ENCODE measurements around the gene PADI2.

The PADI2 gene

DNA sequence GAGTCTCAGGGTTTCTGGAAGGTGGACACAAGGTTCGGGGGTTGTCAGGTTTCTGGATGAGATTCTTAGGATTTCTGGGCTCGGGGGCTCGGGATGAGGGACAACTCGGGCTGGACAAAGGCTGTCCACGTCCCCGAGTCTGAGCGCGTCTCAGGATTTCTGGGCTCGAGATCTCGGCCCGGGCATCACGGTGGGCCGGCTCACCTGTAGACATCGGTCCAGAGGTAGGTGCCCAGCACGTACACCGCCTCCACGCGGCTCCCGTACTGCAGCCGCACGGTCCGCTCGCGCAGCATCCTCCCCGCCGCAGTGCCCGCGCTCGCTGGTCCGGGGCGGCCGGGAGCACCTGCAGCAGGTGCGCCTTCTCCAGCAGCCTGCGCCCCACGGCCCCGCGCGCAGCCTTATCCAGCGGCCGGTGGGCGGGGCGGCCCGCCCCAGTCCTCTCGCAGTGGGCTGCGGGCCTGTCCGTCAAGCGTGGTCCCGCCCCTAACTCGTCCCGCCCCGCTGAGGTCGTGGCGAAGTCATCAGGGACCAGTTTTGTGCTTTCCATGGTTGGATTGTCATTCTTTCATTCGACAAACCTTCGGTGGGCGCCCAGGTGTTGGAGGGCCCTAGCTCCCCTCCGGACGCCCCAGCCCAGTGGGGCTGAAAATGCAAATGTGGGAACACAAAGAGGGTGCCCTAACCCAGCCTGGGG, at the start of gene PADI2:
Gene PADI2, minus strand, starts transcription at position 376 of the 697 bp plus-strand sequence. Its CDS starts 80 bp downstream, at position 296.
- in situ Hi-C loops (cut with MboI; ENCODE audit: low sequenced_read_pairs), result loop anchor here (5.0 kb wide), 1 partner anchor 52 kb away; no protein-coding TSS in a partner anchor

DNA sequence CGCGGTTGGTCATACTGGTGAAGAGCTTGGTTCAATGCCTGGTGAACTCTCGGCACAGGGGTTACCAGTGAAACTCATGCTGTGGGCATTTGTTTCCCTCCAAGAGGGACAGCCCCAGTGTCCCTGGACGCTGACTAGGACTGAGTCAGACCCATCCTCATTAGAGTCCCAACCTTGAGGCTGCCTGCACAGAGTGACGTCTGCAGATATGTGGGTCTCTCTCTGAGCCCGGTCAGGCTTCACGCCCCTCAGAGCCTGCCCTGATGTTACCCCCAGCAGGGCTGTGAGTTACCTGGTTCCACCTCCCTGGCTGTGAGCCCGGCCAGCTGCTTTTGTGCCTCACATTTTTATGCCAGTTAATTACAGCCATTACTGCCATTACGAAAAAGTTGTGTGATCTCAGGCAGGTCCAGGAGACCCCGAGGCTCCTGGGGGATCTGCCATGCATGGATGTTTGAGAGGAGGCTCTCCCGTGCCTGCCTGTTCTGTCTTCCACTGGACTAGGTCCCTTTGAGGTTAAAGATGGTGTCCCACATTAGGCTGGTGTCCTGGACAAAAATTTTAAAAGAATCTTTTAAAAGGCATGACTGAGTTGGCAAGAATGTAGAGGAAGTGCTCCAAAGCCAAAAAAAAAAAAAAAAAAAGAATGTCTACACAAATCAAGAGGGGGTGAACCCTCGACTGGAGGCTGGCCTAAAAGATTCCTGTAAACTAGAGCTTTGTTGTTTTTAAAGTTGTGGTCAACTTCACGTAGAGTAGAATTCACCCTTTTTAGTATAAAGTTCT, 49.0 kb upstream of the PADI2 start:
- in situ Hi-C loops (cut with MboI; ENCODE audit: low sequenced_read_pairs), result no loop called here

DNA sequence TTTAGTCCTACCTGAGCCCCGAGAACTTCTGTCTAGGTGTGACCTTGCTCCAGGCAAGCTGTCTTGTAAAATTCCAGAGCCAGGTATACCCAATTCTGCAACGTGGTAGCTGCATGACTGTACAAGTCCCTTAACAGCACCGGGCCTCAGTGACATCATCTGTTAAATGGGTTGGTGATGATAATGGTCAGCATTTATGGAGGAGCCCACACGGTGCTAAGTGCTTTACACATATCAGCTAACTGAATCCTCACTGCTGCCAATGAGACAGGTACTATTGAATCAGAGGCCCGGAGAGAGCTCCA, 48.5 kb upstream of the PADI2 start:
- in situ Hi-C loops (cut with MboI; ENCODE audit: low sequenced_read_pairs), result no loop called here

DNA sequence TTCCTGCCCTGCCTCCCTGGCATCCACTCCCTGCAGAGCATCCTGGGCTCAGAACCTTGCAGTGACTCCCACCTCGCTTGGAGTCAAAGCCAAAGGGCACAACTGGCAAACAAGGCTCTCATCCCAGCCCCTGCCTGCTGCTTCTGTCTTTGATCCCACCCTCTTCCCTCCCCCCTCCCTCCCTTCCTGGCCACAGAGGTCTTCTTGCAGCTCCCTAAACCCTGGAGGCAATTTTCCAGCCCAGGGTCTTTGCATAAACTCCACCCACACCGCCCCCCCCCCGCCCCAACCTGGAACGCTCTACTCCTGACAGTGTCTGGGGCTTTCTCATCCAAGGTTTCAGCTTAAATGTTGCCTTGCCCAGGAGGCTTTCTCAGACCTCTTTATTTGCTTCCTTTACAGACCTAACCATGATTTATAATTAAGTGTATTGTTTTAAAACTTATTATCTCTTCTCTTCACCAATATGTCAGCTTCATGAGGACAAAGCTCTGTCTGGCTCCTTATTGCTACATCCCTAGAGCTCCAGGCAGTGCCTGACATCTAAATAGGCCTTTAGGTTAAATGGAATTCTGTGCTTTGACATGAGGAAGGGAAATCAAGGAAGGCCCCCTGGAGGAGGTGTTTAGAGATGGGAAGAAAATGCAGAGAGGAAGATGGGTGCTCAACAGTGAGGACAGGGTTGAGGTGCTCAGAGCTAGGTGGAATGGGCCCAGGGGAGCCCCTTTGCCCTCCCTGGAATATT, 48.0 kb upstream of the PADI2 start:
- in situ Hi-C loops (cut with MboI; ENCODE audit: low sequenced_read_pairs), result no loop called here

DNA sequence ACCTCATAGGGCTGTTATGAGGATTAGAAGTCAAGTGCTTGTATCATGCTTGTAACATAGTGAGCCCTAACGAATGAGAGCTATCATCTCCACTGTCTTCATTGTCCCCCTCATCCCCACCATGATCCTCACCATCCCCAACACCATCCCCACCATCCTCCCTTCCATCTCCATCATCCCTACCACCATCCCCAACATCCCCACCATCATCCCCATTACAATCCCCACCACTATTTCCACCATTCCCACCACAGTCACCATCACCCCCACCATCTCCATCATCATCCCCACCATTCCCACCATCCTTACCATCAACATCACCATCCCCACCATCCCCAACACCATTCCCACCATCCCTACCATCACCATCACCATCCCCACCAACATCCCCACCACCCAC, 46.6 kb upstream of the PADI2 start:
- in situ Hi-C loops (cut with MboI; ENCODE audit: low sequenced_read_pairs), result no loop called here

DNA sequence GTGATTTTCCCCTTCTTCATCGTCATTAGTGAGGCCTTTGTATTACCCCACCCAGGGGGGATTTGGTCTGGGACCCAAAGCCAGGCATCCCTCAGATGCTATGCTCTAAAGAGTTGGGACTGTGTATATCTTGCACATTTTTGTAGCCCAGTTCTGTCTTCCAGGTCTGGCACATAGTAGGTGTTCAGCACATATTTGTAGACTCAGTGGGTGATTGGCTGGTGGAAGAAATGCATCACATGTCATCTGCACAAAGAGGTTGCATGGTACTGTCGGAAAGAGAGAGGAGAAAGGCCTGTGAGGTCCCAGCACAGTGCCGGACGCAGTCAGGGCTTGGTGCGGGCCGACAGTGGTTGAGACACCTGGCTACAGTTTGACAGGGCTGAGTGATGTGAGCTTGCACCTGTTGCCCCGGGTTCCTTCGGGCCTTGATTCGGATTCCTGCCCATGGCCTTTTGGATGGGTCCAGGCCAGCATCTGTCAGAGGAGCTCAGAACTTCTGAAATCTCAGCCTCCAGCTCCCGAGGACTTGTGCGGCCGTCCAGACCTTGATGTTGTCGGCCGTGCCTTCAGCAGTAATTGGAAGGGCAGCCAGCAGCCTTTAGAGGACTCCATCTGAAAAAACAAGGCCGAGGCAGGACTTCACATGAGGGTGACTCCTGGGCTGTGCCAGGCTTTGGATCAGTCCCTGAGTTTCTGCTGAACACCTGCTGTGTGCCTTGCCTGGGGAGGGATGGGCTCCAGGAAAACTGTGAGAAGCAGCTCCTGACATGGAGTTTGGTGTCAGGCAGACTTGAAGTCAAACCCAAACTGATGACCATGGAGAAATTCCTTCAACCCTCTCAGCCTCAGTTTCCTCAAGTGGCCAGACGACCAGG, 44.8 kb upstream of the PADI2 start:
- in situ Hi-C loops (cut with MboI; ENCODE audit: low sequenced_read_pairs), result no loop called here

DNA sequence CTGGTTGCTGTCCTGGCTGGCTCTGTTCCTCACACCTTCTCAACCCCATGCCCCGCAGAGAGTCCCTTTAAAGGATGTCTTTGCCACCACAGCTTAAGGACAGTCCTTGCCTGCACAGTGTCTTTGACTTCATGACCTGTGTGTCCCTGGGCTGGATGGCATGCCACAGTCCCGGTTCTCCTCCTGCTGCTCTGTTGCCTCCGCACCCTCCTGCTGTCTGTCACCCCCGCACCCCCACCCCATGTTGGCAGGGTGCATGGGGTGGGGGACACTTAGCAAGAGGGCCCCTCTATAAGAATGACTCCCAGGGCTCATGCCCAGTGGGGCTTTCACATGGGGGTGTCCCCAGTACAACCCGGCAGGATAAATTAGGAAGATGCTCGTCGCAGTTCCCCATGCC, 44.1 kb upstream of the PADI2 start:
- in situ Hi-C loops (cut with MboI; ENCODE audit: low sequenced_read_pairs), result no loop called here

DNA sequence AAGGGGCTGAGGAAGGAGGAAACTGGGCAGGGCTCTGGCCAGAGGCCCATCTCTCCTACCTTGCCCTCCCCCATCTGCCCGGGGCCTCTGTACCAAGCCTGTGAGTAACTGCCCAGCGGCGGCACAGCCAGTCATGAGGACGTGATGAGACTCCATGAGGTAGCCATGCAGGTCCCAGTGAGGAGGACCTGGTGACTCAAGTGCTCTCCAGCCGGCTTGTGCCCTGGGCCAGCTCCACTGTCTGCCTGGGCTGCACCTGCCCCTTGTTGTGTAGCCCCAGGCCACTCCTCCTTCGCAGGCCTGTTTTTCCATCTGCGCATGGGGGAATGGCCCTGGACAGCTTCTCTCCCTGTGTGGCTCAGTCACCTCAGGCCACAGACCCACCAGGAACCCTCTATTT, 43.7 kb upstream of the PADI2 start:
- in situ Hi-C loops (cut with MboI; ENCODE audit: low sequenced_read_pairs), result no loop called here

DNA sequence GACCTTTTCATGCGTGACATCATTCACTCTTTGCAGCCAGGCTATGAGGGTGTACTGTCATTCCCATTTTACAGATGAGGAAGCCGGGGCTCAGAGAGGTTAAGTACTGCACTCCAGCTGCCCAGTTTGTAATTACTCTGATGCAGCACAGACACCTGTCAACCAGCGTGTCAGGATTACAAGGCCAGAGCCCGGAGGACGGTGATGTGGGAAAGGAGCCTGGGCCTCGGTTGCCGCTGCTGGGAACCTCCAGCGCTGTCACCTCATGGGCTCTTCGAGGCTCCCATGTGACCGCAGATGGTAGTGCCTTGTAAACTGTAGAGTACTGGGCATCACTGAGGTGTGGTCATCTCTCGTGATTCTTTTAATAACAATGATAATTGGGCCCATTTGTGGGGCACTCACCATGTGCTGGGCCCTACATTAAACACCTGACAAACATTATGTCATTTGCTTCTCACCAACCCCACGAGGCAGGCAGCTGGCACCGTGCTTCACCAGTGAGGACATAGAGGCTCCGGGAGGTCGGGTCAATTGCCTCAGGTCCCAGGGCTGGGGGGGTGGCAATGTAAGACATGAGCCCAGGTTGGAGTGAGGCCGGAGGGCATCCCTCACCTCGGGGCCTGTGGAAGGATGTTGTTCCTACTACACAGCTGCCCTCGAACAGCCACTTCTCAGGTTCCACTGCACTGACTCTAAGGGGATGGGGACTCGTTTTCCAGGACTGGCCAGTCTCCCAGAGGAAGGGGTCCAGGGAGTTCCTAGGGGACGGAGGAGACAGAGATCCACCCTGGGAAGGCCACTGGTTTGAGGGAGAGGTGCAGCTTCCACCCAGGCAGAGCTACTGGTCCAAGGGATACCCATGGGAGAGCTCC, 42.9 kb upstream of the PADI2 start:
- in situ Hi-C loops (cut with MboI; ENCODE audit: low sequenced_read_pairs), result no loop called here

DNA sequence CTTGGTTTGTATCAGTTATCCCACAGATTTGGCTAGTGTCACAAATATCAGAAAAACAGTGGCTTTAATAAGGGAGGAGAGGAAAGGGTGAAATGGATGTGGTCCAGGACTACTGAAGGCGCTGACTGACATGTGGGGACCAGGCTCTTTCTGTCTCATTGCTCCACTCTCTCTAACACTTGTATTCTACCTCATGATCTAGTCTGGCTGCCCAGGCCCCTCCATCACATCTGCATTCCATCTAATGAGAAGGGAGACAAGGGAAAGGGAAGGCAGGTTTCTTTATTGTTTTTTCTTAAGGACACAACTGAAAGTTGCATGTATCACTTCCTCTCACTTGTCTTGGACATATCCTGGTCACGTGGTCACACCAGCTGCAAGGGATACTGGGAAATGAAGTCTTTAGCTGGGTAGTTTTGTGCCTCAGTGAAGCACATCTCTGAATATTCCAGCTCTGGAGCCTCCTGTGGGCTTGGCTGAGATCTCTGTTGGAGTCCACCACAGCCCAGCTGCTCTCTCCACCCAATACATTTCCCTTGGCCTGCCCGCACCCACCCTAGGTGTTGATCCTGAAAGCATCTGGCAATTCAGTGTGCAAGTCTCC, 42.0 kb upstream of the PADI2 start:
- in situ Hi-C loops (cut with MboI; ENCODE audit: low sequenced_read_pairs), result no loop called here

DNA sequence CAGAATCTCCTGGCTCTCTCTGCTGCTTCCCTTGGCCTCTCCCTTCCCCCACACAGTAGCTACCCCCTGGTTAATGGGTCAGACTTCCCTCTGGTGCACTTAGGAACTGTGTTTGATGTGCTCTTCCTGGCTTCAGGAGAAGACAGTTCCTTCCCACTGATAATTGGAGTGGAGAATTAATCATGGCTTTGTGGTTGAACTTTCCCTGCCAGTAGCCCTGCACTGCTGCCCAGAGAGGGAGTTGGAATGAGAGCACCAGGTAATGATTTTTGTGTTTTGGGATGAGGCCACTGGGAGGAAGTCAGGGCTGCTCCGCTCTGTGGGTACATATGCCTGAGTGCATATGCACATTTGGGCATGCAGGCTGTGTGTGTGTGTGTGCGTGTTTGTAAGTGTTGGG, 39.7 kb upstream of the PADI2 start:
- in situ Hi-C loops (cut with MboI; ENCODE audit: low sequenced_read_pairs), result no loop called here

DNA sequence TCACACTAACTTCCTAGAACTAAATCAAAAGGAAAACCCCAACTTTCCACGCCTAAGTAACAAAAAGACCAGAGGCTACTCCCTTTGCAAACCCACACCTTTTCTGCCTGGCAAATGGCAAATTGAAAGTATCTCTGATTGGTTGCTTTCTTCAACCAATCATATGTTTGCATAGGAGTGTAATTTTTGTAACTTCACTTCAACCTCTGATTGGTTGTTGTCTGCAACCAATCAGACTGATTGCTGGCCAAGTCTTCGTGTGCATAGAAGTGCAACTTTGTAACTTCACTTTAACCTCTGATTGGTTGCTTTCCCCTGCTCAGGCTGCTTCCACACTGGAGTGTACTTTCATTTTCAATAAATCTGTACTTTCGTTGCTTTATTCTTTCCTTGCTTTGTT, 36.9 kb upstream of the PADI2 start:
- in situ Hi-C loops (cut with MboI; ENCODE audit: low sequenced_read_pairs), result no loop called here

DNA sequence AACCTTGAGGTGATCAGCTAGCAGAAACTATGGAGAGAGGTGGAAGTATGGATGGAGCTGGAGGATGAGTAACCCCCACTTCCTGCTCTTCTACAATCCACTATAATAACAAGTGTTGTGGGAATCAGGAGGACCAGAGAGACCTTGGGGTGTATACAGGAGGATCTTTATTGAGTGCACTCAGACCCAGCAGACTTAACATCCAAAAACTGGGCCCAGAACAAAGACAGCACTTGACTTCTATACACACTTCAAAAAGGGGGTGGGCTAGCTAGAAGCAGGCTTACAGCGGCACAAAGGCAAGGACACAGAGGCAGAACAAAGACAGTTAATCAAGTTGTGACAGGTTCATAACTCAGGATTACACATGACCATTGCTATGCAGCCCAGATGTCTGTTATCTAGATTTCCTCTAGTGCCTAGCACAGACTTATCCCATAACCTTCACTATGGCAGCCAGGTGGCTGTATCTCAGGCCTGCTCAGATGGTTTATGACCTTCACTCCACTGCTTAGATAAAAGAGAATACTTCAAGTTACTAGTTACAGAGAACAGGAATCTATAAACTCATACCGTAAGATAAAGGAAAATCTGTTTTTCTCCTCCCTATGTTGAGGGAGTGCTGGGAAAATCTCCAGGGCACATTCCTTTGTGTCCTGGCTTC, 36.1 kb upstream of the PADI2 start:
- in situ Hi-C loops (cut with MboI; ENCODE audit: low sequenced_read_pairs), result no loop called here

DNA sequence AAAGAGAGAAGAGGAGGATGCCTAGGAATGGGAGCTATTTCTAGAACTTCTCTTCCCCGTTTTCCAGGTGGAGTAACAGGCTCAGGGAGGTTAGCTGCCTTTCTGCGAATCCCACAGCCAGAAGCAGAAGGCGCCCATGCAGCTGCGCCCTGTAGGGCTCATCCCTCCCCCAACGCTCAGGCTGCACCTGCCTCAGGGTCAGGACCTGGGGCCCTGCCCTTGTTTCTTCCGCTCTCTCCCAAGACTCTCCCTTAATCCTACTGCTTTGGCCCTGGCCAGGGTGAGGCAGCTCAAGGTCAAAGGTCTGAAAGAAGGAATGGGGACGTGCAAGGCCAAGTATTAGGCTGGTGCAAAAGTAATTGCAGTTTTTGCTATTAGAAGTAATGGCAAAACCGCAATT, 30.5 kb upstream of the PADI2 start:
- in situ Hi-C loops (cut with MboI; ENCODE audit: low sequenced_read_pairs), result no loop called here

DNA sequence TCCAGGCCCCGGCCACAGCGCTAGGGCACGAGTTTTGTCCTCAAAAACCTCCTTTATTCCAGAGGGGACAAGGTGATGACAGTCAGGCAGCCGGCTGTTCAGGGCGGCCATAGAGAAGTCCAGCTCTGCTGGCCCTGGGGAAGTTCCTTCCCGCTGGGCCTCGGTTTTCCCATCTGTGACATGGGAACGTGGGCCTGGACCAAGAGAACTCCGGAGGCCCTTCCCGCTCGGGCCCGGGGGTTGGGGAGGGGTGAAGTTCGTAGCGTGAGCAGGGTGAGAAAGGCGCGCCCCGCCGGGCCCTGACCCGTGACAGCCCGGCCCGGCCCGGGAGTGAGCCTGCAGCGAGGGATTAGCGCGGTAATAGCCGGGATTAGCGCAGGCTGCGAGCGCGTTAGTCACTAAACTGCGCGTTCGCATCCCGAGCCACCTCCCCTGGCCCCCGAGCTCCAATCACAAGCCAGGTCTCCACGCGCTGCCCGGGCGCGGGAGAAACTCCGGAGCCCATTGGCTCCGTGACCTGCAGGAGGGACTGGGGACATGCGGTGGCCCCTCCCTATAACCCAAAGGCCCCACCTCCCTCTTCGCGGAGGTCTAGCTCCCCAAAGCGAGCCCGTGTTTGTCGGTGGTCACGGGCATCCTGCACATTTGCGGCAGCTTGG, 29.8 kb upstream of the PADI2 start:
- in situ Hi-C loops (cut with MboI; ENCODE audit: low sequenced_read_pairs), result no loop called here

DNA sequence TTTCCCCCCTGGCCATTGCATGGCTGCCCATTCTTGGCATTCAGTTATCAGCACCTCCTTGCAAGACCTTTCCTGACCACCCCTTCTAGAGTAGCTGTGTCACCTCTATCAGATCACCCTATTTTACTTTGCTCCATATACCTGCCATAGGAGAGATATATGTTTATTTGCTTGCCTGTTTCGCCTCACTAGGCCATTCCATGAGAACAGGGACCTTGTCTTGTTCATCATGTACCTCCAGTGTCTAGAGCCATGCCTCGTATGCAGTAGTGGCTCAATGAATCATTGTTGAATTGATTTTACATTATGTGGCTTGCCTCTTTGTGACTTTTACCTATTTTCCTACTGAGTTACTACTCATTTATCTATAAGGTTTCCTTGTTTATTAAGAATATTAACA, 26.4 kb upstream of the PADI2 start:
- in situ Hi-C loops (cut with MboI; ENCODE audit: low sequenced_read_pairs), result no loop called here

DNA sequence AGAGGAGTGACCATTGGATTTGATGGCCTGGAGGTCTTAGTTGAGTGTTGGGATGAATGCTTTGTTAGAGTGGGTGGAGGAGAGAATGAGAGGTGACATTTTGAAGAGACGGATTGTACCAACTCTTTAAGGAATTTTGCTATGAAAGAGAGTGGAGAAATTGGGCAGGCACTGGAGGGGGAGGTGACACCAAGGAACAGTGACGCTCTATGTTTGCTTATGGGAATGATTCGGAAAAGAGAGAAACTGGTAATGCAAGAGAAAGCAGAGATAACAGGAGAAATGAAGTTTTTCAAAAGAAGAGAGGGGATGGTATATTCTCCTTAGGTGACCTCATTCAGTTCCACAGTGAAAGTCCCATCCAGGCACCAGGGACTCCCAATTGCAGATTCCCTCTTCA, 24.5 kb upstream of the PADI2 start:
- in situ Hi-C loops (cut with MboI; ENCODE audit: low sequenced_read_pairs), result no loop called here

DNA sequence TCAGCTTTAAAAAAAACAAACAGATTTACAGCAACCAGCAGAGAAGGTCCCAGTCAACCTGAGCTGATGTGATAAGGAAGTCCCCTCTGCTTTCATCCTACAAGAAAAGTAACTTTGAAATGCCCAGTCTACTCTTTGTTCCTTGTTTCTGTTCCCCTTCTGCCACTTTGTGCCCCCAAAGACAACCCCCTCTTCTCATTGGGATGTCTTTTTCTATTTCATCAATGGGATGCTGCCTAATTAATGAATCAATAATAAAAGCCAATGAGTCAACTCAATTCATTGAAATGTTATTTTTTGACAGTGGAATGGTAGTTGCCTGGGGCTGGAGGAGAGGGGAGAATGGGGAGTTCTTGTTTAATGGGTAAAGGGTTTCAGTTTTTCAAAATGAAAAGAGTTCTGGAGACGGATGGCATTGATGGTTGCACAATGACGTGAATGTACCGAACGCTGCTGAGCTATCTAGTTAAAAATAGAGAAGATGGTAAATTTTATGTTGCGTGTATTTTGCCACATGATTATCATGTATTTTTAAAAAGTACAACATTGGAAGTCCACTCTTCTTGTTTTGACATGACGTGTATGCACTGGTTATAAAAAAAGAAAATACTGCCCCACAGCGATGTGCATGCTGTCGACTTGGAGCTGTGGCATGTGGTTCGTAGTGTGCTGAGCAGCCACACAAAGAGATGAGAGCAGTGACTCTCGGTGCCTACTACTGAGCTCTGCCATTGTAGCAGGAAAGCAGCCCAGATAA, 22.4 kb upstream of the PADI2 start:
- in situ Hi-C loops (cut with MboI; ENCODE audit: low sequenced_read_pairs), result no loop called here
